Measurements from ENCODE around the gene CBLC.

DNA sequence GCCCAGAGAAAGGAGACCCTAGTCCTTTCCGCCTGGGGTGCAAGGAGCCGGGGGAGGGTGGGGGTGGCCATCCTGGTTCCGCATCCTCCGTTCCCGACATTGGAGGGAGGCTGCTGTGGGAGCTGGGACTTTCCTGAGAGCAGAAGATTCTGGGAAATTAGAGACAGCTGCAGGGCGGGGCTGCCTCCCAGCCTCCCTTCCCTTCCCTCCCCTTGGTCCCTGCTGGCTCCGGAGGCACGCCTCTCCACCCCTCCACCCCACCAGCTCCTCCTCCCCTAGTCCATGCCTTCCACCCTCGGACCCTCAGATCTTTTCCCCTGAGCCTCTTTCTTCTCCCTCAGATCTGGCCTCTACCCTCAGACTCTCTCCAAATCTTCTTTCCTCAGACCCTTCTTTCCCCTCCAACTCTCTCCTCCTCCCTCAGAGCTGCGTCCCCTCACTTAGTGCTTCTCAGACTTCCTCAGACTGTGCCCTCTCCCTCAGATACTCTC lies 32.3 kb upstream of the CBLC start:
- TF ChIP-seq CTCF (IDR thresholded peaks at IDR 0.05) (no peak), POLR2A (IDR thresholded peaks at IDR 0.05) (no peak)

Measured in lower leg skin (tissue), 3 donors.